ENCODE data around the gene MAP6.

Gene MAP6

GRCh38 chr11:75563501-75563977 is 105.3 kb downstream of the MAP6 start:
- H3K4me1 ChIP-seq (ENCODE audit: insufficient read depth, low read length): peaks cover 46% of the 10 kb centered on the region
- H3K27me3 ChIP-seq (ENCODE audit: insufficient read depth, low read length): no peaks in the 10 kb centered on the region
- no peaks in the 10 kb centered on the region for H3K9me3 ChIP-seq (ENCODE audit: low read length)
- H3K4me3 ChIP-seq (ENCODE audit: low read length): peak overlapping the region; percentile 91
- H3K36me3 ChIP-seq (ENCODE audit: insufficient read depth, low read length): peaks cover 21% of the 10 kb centered on the region
- no peak overlapping the region for H2AFZ ChIP-seq (ENCODE audit: low read depth, low read length)

GRCh38 chr11:75562836-75563484 is 105.9 kb downstream of the MAP6 start:
- H3K36me3 ChIP-seq (ENCODE audit: insufficient read depth, low read length): peaks cover 16% of the 10 kb centered on the region
- peaks cover 49% of the 10 kb centered on the region for H3K4me1 ChIP-seq (ENCODE audit: insufficient read depth, low read length)
- H3K4me3 ChIP-seq (ENCODE audit: low read length): peak overlapping the region; percentile 91
- no peaks in the 10 kb centered on the region for H3K9me3 ChIP-seq (ENCODE audit: low read length)
- no peaks in the 10 kb centered on the region for H3K27me3 ChIP-seq (ENCODE audit: insufficient read depth, low read length)
- peak overlapping the region; percentile 39 for H2AFZ ChIP-seq (ENCODE audit: low read depth, low read length)

GRCh38 chr11:75562048-75562835 is 106.6 kb downstream of the MAP6 start, which contains the start of gene SERPINH1:
Gene SERPINH1 (plus strand): TSS chr11:75562253. CDS start chr11:75566350, 4,097 bp downstream.
- H2AFZ ChIP-seq (ENCODE audit: low read depth, low read length): peak within 1 kb of the TSS; percentile 39
- no peaks in the 10 kb centered on the region for H3K27me3 ChIP-seq (ENCODE audit: insufficient read depth, low read length)
- H3K9me3 ChIP-seq (ENCODE audit: low read length): no peaks in the 10 kb centered on the region
- peaks cover 49% of the 10 kb centered on the region for H3K4me1 ChIP-seq (ENCODE audit: insufficient read depth, low read length)
- H3K36me3 ChIP-seq (ENCODE audit: insufficient read depth, low read length): peaks cover 10% of the 10 kb centered on the region
- peak within 1 kb of the TSS; percentile 91 for H3K4me3 ChIP-seq (ENCODE audit: low read length)

- peaks cover 49% of the 10 kb centered on the region for H3K4me1 ChIP-seq (ENCODE audit: insufficient read depth, low read length)
Measured at GRCh38 chr11:75561426-75562047, 107.3 kb downstream of the MAP6 start.

GRCh38 chr11:75560644-75561043 is 108.2 kb downstream of the MAP6 start:
- no peak overlapping the region for H3K4me3 ChIP-seq (ENCODE audit: low read length)
- peaks cover 48% of the 10 kb centered on the region for H3K4me1 ChIP-seq (ENCODE audit: insufficient read depth, low read length)
- no peaks in the 10 kb centered on the region for H3K27me3 ChIP-seq (ENCODE audit: insufficient read depth, low read length)

More at GRCh38 chr11:75561426-75562047, 107.3 kb downstream of the MAP6 start:
- H3K4me3 ChIP-seq (ENCODE audit: low read length): peak overlapping the region; percentile 91
- H3K9me3 ChIP-seq (ENCODE audit: low read length): no peaks in the 10 kb centered on the region
- peaks cover 4% of the 10 kb centered on the region for H3K36me3 ChIP-seq (ENCODE audit: insufficient read depth, low read length)
- H3K27me3 ChIP-seq (ENCODE audit: insufficient read depth, low read length): no peaks in the 10 kb centered on the region
- peak overlapping the region; percentile 39 for H2AFZ ChIP-seq (ENCODE audit: low read depth, low read length)

GRCh38 chr11:75558939-75559843 is 109.6 kb downstream of the MAP6 start:
- Histone ChIP-seq H3K27me3 (ENCODE audit: insufficient read depth, low read length) (no peaks in the 10 kb centered on the region), H3K4me3 (ENCODE audit: low read length) (no peak overlapping the region), H3K9me3 (ENCODE audit: low read length) (no peaks in the 10 kb centered on the region), H3K4me1 (ENCODE audit: insufficient read depth, low read length) (peaks cover 35% of the 10 kb centered on the region), H3K36me3 (ENCODE audit: insufficient read depth, low read length) (no peaks in the 10 kb centered on the region), H2AFZ (ENCODE audit: low read depth, low read length) (peak overlapping the region; percentile 7)

More at GRCh38 chr11:75560644-75561043, 108.2 kb downstream of the MAP6 start:
- Histone ChIP-seq H3K9me3 (ENCODE audit: low read length) (no peaks in the 10 kb centered on the region), H2AFZ (ENCODE audit: low read depth, low read length) (no peak overlapping the region), H3K36me3 (ENCODE audit: insufficient read depth, low read length) (no peaks in the 10 kb centered on the region)

GRCh38 chr11:75557666-75558494 is 111.0 kb downstream of the MAP6 start:
- Histone ChIP-seq H3K36me3 (ENCODE audit: insufficient read depth, low read length) (no peaks in the 10 kb centered on the region), H3K9me3 (ENCODE audit: low read length) (no peaks in the 10 kb centered on the region), H2AFZ (ENCODE audit: low read depth, low read length) (no peak overlapping the region), H3K27me3 (ENCODE audit: insufficient read depth, low read length) (no peaks in the 10 kb centered on the region), H3K4me3 (ENCODE audit: low read length) (no peak overlapping the region), H3K4me1 (ENCODE audit: insufficient read depth, low read length) (peaks cover 27% of the 10 kb centered on the region)

- H3K4me3 ChIP-seq (ENCODE audit: low read length): no peak overlapping the region
- H3K9me3 ChIP-seq (ENCODE audit: low read length): no peaks in the 10 kb centered on the region
- no peaks in the 10 kb centered on the region for H3K36me3 ChIP-seq (ENCODE audit: insufficient read depth, low read length)
- H3K4me1 ChIP-seq (ENCODE audit: insufficient read depth, low read length): peaks cover 21% of the 10 kb centered on the region
- no peak overlapping the region for H2AFZ ChIP-seq (ENCODE audit: low read depth, low read length)
- no peaks in the 10 kb centered on the region for H3K27me3 ChIP-seq (ENCODE audit: insufficient read depth, low read length)
Measured at GRCh38 chr11:75556275-75556674, 112.6 kb downstream of the MAP6 start.

- Histone ChIP-seq H3K9me3 (ENCODE audit: low read length) (no peaks in the 10 kb centered on the region), H3K27me3 (ENCODE audit: insufficient read depth, low read length) (no peaks in the 10 kb centered on the region), H2AFZ (ENCODE audit: low read depth, low read length) (no peak overlapping the region), H3K4me3 (ENCODE audit: low read length) (no peak overlapping the region), H3K4me1 (ENCODE audit: insufficient read depth, low read length) (peaks cover 21% of the 10 kb centered on the region), H3K36me3 (ENCODE audit: insufficient read depth, low read length) (no peaks in the 10 kb centered on the region)
Measured at GRCh38 chr11:75555079-75555811, 113.6 kb downstream of the MAP6 start.

- H2AFZ ChIP-seq (ENCODE audit: low read depth, low read length): no peak overlapping the region
- H3K4me1 ChIP-seq (ENCODE audit: insufficient read depth, low read length): peaks cover 17% of the 10 kb centered on the region
- no peaks in the 10 kb centered on the region for H3K36me3 ChIP-seq (ENCODE audit: insufficient read depth, low read length)
- no peaks in the 10 kb centered on the region for H3K27me3 ChIP-seq (ENCODE audit: insufficient read depth, low read length)
- H3K4me3 ChIP-seq (ENCODE audit: low read length): no peak overlapping the region
- no peaks in the 10 kb centered on the region for H3K9me3 ChIP-seq (ENCODE audit: low read length)
Measured at GRCh38 chr11:75554258-75555022, 114.4 kb downstream of the MAP6 start.

- Histone ChIP-seq H3K36me3 (ENCODE audit: insufficient read depth, low read length) (no peaks in the 10 kb centered on the region), H3K27me3 (ENCODE audit: insufficient read depth, low read length) (no peaks in the 10 kb centered on the region), H3K4me3 (ENCODE audit: low read length) (no peak overlapping the region), H2AFZ (ENCODE audit: low read depth, low read length) (no peak overlapping the region), H3K4me1 (ENCODE audit: insufficient read depth, low read length) (peaks cover 11% of the 10 kb centered on the region), H3K9me3 (ENCODE audit: low read length) (no peaks in the 10 kb centered on the region)
Measured at GRCh38 chr11:75553889-75554257, 115.0 kb downstream of the MAP6 start.

Data from neuron (in vitro differentiated cells).